Muscle layer of duodenum (tissue), 2 donors: Measurements from ENCODE around the gene SLC16A11.
"Not testable (repeated sequence)": the region's sequence is repeated elsewhere in the genome, so short reads cannot be mapped to it uniquely, and the experiment has no call there.

Experiments
- H3K27ac ChIP-seq: one replicate; pipeline ENCODE4 v1.7.0; 2013; ENCODE audit warnings: mild to moderate bottlenecking, low read length
- H3K27me3 ChIP-seq: one replicate; pipeline ENCODE4 v1.7.0; 2013; ENCODE audit warnings: low read depth, mild to moderate bottlenecking, control low read depth, low read length
- H3K36me3 ChIP-seq, 2 donors: one replicate each; pipeline ENCODE4 v1.7.0; 2013; ENCODE audit warnings: low read length in 2 of 2, control low read depth in 1 of 2, mild to moderate bottlenecking in 1 of 2; ENCODE audit not compliant: insufficient read depth in 2 of 2, control insufficient read depth in 1 of 2
- H3K4me1 ChIP-seq, 2 donors: one replicate each; pipeline ENCODE4 v1.7.0; 2013; ENCODE audit warnings: low read length in 2 of 2, mild to moderate bottlenecking in 2 of 2, control low read depth in 1 of 2, moderate library complexity in 1 of 2; ENCODE audit not compliant: insufficient read depth in 2 of 2, control insufficient read depth in 1 of 2
- H3K4me3 ChIP-seq, 2 donors: one replicate each; pipeline ENCODE4 v1.7.0; 2013; ENCODE audit warnings: low read length in 2 of 2, low read depth in 1 of 2, mild to moderate bottlenecking in 1 of 2
- H3K9me3 ChIP-seq, 2 donors: one replicate each; pipeline ENCODE4 v1.7.0; 2013; ENCODE audit warnings: low read length in 2 of 2, control low read depth in 1 of 2, mild to moderate bottlenecking in 1 of 2; ENCODE audit not compliant: control insufficient read depth in 1 of 2
- donor health status: healthy.

The SLC16A11 gene

GRCh38 chr17:7050583-7050982 is 6.7 kb upstream of the SLC16A11 start:
- not testable (repeated sequence) for H3K9me3 ChIP-seq, H3K36me3 ChIP-seq, H3K27me3 ChIP-seq, H3K27ac ChIP-seq, H3K4me3 ChIP-seq, H3K4me1 ChIP-seq

GRCh38 chr17:7048968-7049367 is 5.1 kb upstream of the SLC16A11 start:
- H3K36me3 ChIP-seq = no peaks in the 10 kb centered on the region
- peaks cover 5 to 8% of the 10 kb centered on the region in 2 donors for H3K4me1 ChIP-seq
- H3K4me3 ChIP-seq = no peak overlapping the region
- no peaks in the 10 kb centered on the region for H3K27me3 ChIP-seq
- H3K27ac ChIP-seq = no peak overlapping the region
- no peaks in the 10 kb centered on the region for H3K9me3 ChIP-seq

GRCh38 chr17:7047566-7047965 is 3.7 kb upstream of the SLC16A11 start:
- Histone ChIP-seq H3K4me3 (no peak overlapping the region), H3K27ac (no peak overlapping the region), H3K27me3 (no peaks in the 10 kb centered on the region), H3K36me3 (no peaks in the 10 kb centered on the region), H3K4me1 (peaks cover 8 to 19% of the 10 kb centered on the region in 2 donors), H3K9me3 (no peaks in the 10 kb centered on the region)

GRCh38 chr17:7046725-7047397 is 3.0 kb upstream of the SLC16A11 start:
- not testable (repeated sequence) for H3K36me3 ChIP-seq, H3K9me3 ChIP-seq, H3K27me3 ChIP-seq
- peaks cover 8 to 23% of the 10 kb centered on the region in 2 donors for H3K4me1 ChIP-seq
- peak overlapping the region; percentile 40 for H3K27ac ChIP-seq
- peak overlapping the region; percentile 10 to 30 for H3K4me3 ChIP-seq

GRCh38 chr17:7046127-7046724 is 2.3 kb upstream of the SLC16A11 start:
- peaks cover 8 to 23% of the 10 kb centered on the region in 2 donors for H3K4me1 ChIP-seq
- peak overlapping the region; percentile 10 to 30 for H3K4me3 ChIP-seq

GRCh38 chr17:7045492-7046126 is 1.7 kb upstream of the SLC16A11 start:
- peaks cover 8 to 23% of the 10 kb centered on the region in 2 donors for H3K4me1 ChIP-seq
- H3K4me3 ChIP-seq = peak overlapping the region in 1 of 2 donors; percentile 30
- H3K36me3 ChIP-seq = no peaks in the 10 kb centered on the region
- H3K9me3 ChIP-seq = no peaks in the 10 kb centered on the region
- peak overlapping the region; percentile 40 for H3K27ac ChIP-seq
- no peaks in the 10 kb centered on the region for H3K27me3 ChIP-seq

More at GRCh38 chr17:7046127-7046724, 2.3 kb upstream of the SLC16A11 start:
- Histone ChIP-seq H3K9me3 (no peaks in the 10 kb centered on the region), H3K27me3 (no peaks in the 10 kb centered on the region), H3K27ac (peak overlapping the region; percentile 40), H3K36me3 (no peaks in the 10 kb centered on the region)

GRCh38 chr17:7043182-7043496 is 753 bp downstream of the SLC16A11 start:
- no peak overlapping the region for H3K27ac ChIP-seq
- H3K4me3 ChIP-seq = peak overlapping the region; percentile 39 to 57
- H3K9me3 ChIP-seq = no peaks in the 10 kb centered on the region
- no peaks in the 10 kb centered on the region for H3K36me3 ChIP-seq
- no peaks in the 10 kb centered on the region for H3K27me3 ChIP-seq
- H3K4me1 ChIP-seq = peaks cover 8 to 23% of the 10 kb centered on the region in 2 donors

GRCh38 chr17:7042501-7043181 is 1.3 kb downstream of the SLC16A11 start:
- Histone ChIP-seq H3K4me3 (peak overlapping the region; percentile 39 to 57), H3K27ac (no peak overlapping the region), H3K9me3 (no peaks in the 10 kb centered on the region), H3K36me3 (no peaks in the 10 kb centered on the region), H3K27me3 (no peaks in the 10 kb centered on the region), H3K4me1 (peaks cover 8 to 23% of the 10 kb centered on the region in 2 donors)

- Histone ChIP-seq H3K4me1 (peaks cover 8 to 23% of the 10 kb centered on the region in 2 donors), H3K4me3 (no peak overlapping the region)
These were observed 2.0 kb downstream of the SLC16A11 start for GRCh38 chr17:7041607-7042500.

GRCh38 chr17:7039832-7040231 is 4.1 kb downstream of the SLC16A11 start:
- Histone ChIP-seq H3K9me3 (no peaks in the 10 kb centered on the region), H3K27ac (no peak overlapping the region), H3K27me3 (no peaks in the 10 kb centered on the region), H3K4me1 (peaks cover 3 to 28% of the 10 kb centered on the region in 2 donors), H3K36me3 (no peaks in the 10 kb centered on the region), H3K4me3 (no peak overlapping the region)

More at GRCh38 chr17:7041607-7042500, 2.0 kb downstream of the SLC16A11 start:
- H3K9me3 ChIP-seq = no peaks in the 10 kb centered on the region
- H3K27me3 ChIP-seq = no peaks in the 10 kb centered on the region
- no peaks in the 10 kb centered on the region for H3K36me3 ChIP-seq
- no peak overlapping the region for H3K27ac ChIP-seq
